NCI-H1436 treated with DMSO at 0.1 percent for 48 hours (cell line): ENCODE results near the gene CNTN2.

ENCODE experiments used
- DNase-seq: peaks from one replicate; lab custom pipeline; 2025; lab: John Stamatoyannopoulos, UW

CNTN2 gene

GRCh38 chr1:205054013-205054412 is 11.0 kb downstream of the CNTN2 start:
- DNase-seq, result no peak

- no peak for DNase-seq
These were observed 13.2 kb downstream of the CNTN2 start for GRCh38 chr1:205056188-205056611.

DNA sequence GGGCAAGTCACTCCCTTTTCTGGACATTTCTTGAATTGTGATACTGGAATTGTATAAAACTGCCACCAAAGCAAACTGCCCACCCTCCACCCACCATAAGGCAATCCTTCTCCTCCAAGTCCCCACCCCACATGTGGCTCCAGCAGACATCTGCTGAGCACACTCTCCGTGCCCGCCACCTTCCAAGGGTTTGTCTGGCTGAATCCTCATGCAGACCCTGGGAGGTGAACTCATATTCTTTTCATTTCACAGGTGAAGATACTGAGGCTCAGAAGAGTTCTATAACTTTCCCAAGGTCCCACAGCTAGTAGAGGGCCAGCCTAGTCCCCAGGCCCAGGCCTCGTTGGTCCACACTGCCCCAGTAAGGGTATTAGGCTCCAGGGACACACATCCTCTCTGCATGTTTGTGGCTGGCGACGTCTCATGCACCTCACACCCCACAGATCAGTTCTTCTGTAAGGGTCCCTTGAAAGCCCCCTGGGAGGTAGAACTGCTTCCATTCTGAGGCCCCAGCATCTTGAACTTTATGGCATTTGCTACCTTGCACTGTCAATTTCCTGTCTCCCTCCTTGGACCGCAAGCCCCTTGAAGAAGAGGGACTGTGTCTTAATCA is 14.1 kb downstream of the CNTN2 start:
- no peak for DNase-seq

GRCh38 chr1:205057808-205058575 is 15.0 kb downstream of the CNTN2 start:
- no peak for DNase-seq

DNA sequence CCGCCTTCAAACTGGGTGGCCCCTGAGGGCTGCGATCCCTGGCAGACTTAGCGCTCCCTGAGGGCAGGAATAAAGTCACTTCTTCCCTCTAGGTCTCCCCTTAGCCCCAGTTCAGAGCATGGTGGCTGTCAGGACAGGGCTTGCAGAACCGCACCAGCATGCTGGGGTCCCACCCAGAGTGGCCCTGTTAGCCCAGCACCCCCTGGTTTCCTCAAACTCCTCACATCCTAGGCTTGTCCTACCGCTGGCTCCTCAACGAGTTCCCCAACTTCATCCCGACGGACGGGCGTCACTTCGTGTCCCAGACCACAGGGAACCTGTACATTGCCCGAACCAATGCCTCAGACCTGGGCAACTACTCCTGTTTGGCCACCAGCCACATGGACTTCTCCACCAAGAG is 15.8 kb downstream of the CNTN2 start:
- no peak for DNase-seq

GRCh38 chr1:205059660-205060059 is 16.6 kb downstream of the CNTN2 start:
- no peak for DNase-seq

DNA sequence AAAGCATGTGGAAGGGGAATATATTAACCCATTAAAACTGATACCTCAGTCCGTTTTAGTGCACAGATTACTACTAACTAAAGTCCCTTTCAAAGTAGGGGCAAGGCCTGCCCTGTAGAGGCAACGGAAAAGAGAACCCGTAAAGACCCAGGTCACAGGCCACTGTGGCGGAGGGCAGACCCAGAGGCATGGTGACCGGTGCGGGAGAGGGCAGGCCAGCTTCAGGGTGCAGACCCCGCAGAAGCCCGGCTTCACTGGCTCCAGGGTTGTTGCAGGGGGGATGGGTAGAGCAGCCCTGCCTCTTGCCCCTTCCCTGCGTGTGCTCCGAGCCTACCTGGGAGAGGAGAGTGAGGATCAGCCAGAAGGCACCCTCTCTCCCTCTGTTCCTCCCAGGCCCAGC is 17.7 kb downstream of the CNTN2 start:
- no peak for DNase-seq

DNA sequence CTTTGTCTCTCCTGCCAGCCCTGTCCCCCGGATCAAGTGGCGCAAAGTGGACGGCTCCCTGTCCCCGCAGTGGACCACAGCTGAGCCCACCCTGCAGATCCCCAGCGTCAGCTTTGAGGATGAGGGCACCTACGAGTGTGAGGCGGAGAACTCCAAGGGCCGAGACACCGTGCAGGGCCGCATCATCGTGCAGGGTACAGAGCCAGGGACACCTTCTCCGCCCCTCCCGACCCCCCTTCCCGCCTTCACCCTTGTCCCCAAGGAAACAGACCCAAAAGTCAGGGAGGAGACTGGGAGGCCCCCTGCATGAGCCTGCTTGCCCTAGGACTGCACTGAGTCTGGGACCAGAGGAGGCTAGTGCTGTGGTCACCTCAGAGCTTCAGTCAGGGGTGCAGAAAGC is 18.2 kb downstream of the CNTN2 start:
- no peak for DNase-seq

- peak; percentile 37 for DNase-seq
These were observed 18.7 kb downstream of the CNTN2 start for GRCh38 chr1:205061665-205062069.

DNA sequence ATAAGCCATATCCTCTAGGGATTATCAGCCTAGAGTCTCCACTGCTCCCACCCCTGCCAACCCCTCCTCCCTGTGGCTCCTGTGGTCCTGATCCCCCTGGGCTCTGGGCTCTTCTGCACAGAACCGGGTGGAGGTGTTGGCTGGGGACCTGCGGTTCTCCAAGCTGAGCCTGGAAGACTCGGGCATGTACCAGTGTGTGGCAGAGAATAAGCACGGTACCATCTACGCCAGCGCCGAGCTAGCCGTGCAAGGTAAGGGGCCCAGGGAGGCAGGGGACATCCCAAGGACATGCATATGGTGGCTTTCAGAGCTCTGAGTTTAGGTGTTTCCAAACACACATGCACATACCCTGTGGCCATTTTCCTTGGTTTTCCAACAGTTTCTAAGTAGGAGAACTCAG is 19.3 kb downstream of the CNTN2 start:
- no peak for DNase-seq

DNA sequence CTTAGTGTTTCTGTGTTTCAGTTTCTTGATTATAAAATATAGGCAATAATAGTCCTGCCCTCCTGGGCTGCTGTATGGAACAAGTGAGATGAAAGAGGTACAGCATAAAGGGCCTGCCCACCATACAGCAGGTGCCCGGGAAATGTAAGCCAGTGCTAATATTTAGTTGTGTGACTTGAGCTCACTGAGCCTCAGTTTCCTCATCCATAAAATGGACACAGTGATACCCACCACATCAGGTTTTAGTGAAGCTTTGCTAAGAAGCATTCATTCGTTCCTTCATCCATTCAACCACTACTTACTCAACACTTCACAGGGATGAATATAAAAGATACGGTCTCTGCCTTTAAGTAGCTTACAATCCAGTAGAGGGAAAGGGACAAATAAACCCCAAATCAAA is 19.9 kb downstream of the CNTN2 start:
- DNase-seq, result no peak

GRCh38 chr1:205064301-205064700 is 21.3 kb downstream of the CNTN2 start:
- DNase-seq, result no peak

DNA sequence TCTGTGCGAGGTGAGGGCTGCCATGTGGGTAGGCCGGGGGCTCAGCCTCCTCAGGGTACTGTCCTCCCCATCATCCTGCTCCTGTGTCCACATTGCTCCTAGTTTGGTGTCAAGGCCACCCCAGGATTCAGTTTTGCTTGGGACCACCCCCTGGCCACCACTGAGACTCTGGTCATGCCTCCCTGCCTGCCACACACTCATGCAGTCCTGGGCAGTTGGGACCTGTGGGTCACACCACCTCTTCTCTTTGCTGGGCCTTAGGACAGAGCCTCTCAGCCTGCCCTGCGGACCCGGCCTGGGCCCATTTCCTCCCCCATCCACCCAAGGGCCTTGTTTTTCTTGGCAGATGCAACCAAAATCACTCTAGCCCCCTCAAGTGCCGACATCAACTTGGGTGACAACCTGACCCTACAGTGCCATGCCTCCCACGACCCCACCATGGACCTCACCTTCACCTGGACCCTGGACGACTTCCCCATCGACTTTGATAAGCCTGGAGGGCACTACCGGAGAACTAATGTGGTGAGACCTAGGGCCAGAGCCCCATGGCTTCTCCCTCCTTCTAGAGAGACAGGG is 21.8 kb downstream of the CNTN2 start:
- no peak for DNase-seq

- no peak for DNase-seq
These were observed 22.7 kb downstream of the CNTN2 start for GRCh38 chr1:205065666-205066065.

- no peak for DNase-seq
These were observed 23.3 kb downstream of the CNTN2 start for GRCh38 chr1:205066141-205066818.

DNA sequence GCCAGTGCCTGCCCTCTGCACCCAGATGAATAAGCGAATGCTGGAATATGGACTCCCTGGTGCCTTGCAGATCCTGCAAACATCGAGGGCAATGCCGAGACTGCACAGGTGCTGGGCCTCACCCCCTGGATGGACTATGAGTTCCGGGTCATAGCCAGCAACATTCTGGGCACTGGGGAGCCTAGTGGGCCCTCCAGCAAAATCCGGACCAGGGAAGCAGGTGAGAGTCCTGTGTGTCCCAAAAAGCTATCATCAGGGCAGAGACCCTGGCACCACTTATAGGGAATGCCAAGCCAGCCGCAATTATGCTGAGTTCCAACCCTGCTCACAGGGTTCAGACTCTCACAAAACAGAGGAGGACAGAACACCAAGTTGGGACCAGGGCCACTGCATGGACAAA is 24.0 kb downstream of the CNTN2 start:
- DNase-seq, result no peak

DNA sequence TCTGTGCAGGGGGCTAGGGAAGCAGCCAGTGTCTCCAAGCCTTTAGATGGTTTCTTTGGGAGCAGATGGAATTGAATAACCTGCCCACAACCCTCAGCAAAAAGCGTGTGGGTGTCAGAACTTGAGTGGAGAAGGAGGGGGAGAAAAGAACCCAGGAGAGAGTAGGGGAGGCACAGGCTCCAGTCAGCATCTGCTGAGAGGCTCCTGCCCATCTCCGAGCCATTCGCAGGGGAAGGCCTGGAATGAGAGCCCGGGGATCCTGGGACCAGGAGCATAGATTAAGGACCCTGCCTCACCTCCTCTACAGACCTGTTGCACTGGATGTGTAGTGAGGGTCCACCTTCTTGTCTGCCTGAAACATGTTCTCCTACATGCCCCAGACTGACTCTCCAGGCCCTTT is 25.0 kb downstream of the CNTN2 start:
- no peak for DNase-seq

DNA sequence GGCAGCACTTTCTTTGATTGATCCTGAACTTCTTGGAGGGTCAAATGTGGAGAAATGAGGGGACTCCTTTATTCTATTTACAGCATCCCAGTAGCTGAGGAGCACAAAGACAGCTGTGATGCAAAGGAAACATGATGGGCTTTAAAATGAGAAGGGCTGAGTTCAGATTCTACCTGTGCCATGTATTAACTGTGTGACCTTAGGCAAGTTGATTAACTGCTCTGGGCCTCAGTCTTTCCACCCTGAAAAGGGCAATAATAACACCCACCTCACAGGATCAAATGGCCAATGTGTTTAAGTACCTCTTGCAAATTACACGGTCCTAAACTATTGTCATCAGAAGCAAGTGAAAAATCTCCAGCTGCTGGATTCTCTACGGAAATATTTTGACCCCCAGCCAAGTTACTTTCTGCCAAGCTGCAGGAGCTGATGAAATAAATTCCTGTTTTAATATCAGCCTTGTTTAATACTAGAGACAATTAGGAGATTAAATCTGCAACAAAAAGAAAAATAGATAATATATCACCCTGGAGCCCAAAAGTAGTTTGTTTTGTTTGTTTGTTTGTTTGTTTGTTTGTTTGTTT is 25.5 kb downstream of the CNTN2 start:
- DNase-seq, result no peak

DNA sequence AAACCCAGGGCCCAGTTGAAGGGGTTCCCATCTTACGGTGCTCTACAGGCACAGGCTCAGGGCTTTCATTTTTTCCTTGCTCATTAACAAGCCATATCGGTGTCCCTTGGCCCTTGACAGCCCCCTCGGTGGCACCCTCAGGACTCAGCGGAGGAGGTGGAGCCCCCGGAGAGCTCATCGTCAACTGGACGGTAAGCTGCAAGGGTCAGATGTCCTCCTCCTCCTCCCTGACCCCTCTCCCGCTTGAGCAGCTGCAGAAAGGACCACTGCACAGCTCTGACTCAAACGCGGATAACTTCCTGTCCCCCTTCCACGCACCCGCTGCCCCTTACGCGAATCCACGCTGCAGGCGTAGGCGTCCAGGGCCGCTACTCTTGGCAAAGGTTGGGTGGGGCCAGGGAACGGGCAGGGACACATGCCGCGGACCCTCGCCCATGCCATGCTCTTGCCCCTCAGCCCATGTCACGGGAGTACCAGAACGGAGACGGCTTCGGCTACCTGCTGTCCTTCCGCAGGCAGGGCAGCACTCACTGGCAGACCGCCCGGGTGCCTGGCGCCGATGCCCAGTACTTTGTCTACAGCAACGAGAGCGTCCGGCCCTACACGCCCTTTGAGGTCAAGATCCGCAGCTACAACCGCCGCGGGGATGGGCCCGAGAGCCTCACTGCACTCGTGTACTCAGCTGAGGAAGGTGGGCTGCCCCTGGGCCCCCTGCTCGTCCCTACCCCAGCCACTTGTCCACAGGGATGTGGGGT is 26.5 kb downstream of the CNTN2 start:
- DNase-seq, result no peak

- DNase-seq, result no peak
These were observed 28.0 kb downstream of the CNTN2 start for GRCh38 chr1:205071028-205071409.

DNA sequence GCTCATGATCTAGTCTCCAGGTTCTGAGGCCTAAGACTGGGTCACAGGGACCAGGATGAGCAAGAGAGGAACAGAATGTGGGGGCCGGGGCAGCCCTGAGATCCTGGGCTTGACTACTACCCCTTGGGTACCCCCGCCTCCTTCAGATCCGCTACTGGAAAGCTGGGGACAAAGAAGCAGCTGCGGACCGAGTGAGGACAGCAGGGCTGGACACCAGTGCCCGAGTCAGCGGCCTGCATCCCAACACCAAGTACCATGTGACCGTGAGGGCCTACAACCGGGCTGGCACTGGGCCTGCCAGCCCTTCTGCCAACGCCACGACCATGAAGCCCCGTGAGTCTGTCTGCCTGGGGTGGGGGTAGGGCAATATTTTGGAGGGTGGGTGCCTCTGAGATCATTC is 28.8 kb downstream of the CNTN2 start:
- DNase-seq, result no peak

DNA sequence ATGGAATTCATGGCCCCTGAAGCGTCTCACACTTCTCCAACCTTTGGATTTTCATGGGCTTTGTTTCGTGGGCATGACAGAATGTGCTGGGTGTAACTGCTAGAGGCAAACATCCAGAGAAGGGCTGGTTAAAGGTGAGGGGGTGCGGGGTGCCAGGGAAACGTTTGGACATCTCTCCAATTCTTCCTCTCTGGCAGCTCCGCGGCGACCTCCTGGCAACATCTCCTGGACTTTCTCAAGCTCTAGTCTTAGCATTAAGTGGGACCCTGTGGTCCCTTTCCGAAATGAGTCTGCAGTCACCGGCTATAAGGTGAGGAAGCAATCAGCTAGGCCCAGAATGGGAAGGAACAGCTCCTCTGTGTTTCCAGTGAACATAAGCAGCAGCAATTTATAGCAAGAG is 29.3 kb downstream of the CNTN2 start:
- DNase-seq, result no peak
